ENCODE data around the gene FKBP11. TPM values are rescaled to one million over a fixed set of nuclear protein-coding genes. Genes with fewer than 3 reads are reported as not detected.

The FKBP11 gene
- total and polyA plus RNA-seq, 2 experiments from 2014 or later: 29.5 to 94.9 TPM

- TF ChIP-seq, protein P1, sequence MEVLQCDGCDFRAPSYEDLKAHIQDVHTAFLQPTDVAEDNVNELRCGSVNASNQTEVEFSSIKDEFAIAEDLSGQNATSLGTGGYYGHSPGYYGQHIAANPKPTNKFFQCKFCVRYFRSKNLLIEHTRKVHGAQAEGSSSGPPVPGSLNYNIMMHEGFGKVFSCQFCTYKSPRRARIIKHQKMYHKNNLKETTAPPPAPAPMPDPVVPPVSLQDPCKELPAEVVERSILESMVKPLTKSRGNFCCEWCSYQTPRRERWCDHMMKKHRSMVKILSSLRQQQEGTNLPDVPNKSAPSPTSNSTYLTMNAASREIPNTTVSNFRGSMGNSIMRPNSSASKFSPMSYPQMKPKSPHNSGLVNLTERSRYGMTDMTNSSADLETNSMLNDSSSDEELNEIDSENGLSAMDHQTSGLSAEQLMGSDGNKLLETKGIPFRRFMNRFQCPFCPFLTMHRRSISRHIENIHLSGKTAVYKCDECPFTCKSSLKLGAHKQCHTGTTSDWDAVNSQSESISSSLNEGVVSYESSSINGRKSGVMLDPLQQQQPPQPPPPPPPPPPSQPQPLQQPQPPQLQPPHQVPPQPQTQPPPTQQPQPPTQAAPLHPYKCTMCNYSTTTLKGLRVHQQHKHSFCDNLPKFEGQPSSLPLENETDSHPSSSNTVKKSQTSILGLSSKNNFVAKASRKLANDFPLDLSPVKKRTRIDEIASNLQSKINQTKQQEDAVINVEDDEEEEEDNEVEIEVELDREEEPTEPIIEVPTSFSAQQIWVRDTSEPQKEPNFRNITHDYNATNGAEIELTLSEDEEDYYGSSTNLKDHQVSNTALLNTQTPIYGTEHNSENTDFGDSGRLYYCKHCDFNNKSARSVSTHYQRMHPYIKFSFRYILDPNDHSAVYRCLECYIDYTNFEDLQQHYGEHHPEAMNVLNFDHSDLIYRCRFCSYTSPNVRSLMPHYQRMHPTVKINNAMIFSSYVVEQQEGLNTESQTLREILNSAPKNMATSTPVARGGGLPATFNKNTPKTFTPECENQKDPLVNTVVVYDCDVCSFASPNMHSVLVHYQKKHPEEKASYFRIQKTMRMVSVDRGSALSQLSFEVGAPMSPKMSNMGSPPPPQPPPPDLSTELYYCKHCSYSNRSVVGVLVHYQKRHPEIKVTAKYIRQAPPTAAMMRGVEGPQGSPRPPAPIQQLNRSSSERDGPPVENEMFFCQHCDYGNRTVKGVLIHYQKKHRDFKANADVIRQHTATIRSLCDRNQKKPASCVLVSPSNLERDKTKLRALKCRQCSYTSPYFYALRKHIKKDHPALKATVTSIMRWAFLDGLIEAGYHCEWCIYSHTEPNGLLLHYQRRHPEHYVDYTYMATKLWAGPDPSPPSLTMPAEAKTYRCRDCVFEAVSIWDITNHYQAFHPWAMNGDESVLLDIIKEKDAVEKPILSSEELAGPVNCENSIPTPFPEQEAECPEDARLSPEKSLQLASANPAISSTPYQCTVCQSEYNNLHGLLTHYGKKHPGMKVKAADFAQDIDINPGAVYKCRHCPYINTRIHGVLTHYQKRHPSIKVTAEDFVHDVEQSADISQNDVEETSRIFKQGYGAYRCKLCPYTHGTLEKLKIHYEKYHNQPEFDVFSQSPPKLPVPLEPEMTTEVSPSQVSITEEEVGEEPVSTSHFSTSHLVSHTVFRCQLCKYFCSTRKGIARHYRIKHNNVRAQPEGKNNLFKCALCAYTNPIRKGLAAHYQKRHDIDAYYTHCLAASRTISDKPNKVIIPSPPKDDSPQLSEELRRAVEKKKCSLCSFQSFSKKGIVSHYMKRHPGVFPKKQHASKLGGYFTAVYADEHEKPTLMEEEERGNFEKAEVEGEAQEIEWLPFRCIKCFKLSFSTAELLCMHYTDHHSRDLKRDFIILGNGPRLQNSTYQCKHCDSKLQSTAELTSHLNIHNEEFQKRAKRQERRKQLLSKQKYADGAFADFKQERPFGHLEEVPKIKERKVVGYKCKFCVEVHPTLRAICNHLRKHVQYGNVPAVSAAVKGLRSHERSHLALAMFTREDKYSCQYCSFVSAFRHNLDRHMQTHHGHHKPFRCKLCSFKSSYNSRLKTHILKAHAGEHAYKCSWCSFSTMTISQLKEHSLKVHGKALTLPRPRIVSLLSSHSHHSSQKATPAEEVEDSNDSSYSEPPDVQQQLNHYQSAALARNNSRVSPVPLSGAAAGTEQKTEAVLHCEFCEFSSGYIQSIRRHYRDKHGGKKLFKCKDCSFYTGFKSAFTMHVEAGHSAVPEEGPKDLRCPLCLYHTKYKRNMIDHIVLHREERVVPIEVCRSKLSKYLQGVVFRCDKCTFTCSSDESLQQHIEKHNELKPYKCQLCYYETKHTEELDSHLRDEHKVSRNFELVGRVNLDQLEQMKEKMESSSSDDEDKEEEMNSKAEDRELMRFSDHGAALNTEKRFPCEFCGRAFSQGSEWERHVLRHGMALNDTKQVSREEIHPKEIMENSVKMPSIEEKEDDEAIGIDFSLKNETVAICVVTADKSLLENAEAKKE (CRISPR knock-in tag; IDR thresholded peaks at IDR 0.05): no peak
- TF ChIP-seq JUNB (IDR thresholded peaks at IDR 0.05; ENCODE audit: unreplicated experiment) (no peak), CTCF (conservative IDR thresholded peaks at IDR 0.05; ENCODE audit: low read depth in 2 of 2) (no peak), ZNF114 (CRISPR knock-in tag; IDR thresholded peaks at IDR 0.05) (no peak), EZH2 (IDR thresholded peaks at IDR 0.05; ENCODE audit: low read depth, unreplicated experiment) (no peak), NANOG (IDR thresholded peaks at IDR 0.05; ENCODE audit: borderline replicate concordance) (no peak), ZNF331 (CRISPR knock-in tag; IDR thresholded peaks at IDR 0.05; ENCODE audit: low read depth) (no peak)
- TF ChIP-seq, protein P2, sequence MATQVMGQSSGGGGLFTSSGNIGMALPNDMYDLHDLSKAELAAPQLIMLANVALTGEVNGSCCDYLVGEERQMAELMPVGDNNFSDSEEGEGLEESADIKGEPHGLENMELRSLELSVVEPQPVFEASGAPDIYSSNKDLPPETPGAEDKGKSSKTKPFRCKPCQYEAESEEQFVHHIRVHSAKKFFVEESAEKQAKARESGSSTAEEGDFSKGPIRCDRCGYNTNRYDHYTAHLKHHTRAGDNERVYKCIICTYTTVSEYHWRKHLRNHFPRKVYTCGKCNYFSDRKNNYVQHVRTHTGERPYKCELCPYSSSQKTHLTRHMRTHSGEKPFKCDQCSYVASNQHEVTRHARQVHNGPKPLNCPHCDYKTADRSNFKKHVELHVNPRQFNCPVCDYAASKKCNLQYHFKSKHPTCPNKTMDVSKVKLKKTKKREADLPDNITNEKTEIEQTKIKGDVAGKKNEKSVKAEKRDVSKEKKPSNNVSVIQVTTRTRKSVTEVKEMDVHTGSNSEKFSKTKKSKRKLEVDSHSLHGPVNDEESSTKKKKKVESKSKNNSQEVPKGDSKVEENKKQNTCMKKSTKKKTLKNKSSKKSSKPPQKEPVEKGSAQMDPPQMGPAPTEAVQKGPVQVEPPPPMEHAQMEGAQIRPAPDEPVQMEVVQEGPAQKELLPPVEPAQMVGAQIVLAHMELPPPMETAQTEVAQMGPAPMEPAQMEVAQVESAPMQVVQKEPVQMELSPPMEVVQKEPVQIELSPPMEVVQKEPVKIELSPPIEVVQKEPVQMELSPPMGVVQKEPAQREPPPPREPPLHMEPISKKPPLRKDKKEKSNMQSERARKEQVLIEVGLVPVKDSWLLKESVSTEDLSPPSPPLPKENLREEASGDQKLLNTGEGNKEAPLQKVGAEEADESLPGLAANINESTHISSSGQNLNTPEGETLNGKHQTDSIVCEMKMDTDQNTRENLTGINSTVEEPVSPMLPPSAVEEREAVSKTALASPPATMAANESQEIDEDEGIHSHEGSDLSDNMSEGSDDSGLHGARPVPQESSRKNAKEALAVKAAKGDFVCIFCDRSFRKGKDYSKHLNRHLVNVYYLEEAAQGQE (IDR thresholded peaks at IDR 0.05; ENCODE audit: unreplicated experiment): no peak
Measured at GRCh38 chr12:48966177-48966895, 41.0 kb upstream of the FKBP11 start (continued).

Data from GM23338 (cell line).